ENCODE measurements around the gene EPSTI1.

EPSTI1 gene

DNA sequence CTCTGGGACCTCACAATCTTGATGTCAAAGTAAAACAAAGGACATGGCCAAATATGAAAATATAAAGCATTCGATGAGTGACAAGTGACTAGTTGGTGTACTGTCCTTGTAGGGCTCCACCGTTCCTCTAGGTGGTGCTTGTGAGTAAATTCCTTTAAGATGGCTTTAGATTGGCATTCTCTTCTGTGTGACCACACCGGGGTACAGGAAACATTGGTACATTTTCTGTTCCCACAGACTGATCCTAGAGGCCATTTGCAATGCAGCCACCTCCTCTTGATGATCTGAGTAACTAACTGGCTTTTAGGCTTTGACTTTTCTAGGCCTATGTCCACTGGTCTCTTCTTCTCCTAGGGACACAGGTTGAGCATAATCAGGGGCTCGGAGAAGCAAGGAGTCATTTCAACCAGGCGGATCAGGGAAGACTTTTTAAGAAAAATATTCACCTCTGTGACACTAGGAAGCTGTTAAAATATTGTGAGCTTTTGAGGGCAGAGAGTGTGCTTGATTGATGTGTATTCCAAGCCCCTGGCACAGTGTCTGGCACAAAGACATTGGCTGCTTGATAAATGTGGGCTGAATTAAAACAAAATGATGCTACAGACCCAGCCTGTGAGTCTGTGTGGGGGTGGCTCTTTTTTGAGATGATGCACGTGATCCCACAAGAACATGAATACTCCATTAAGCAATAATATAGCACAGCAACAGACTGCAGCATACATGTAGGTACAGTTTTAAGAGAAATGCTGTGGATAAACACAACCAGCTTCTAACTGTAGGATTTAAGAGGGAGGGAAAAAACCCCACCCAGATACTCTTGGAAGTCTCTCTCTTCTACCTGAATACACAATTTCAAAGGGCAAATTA, 21.0 kb downstream of the EPSTI1 start:
- no peak for DNase-seq

DNA sequence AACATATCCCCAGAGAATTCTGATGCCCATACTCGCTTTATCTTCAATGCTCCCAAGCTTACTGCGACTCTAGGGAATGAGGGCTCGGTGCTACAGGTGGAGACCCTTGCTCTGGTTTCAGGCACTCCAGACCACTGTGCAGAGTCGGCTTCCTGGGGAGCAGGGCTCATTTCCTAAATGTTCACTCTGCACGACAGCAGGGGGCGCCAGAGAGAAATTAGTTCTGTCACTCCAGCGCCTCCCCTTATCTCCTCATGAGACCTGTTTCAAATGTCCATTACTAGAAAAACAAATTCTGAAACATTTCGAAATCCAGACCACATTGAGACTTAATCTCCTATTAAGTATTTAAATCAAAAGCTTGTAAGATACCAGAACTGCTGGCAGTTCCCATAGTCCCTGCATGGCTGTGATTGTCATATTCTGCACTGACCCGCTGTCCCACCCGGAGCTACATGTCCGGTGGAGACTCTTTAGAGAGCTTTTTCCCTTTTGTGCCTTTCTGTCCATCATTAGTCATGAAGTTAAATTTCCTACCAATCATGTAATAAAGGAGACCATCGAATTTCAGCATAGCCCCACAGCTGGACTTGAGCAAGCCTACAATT, 22.4 kb downstream of the EPSTI1 start:
- no peak for DNase-seq

DNA sequence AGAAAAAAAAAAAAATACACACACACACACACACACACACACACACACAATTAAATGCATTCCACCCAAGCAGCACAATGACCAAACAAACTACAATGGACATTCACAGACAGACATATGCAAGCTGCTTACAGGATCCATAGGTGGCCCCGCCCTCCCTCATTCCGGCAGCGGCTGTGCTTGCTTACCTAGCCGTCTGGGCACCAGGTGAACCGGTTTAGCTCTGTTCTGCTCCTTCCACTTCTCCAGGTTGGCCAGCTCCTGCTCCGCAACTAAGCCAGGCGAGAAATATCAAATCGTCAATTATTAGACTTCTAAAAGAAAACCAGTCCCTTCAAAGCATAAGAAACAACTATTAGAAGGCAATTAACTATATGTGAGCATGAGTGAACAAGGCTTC, 23.1 kb downstream of the EPSTI1 start:
- DNase-seq: no peak

DNA sequence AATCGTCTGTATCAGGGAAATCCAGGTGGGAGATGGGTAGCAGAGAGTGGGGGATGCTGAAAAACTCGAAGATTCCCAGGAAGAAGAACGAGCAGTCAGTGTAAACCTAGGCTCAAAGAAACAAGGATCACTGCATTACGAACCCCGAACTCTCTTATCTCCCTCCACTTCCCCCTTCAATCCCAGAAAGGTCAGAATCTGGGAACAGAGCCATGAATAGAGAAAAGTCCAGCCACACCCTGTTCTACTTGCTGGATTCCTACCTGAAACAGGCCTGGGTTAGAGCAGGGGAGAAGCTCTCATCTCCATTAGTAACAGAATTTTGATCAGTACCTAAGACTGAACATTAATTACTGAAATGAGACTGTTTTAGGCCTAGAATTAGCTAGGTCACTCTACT, 24.4 kb downstream of the EPSTI1 start:
- DNase-seq: no peak

DNA sequence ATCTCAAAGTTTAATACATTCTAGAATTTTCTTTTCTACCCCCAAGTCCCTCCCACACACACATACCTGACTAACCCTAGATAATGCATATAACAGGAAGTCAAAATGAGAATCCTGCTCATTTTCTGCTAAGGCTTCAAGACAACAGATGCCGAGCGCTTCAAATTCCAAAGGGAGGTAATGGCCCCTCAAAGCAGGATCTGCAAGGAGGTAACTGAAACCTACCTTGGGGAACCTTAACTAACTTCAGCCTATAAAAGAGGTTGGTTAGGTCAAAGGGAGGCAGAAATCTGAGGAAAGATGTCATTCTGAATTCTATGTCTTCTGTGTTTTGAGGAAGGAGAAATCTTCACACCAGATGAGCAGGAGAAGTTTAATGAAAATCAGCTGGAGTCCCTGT, 26.8 kb downstream of the EPSTI1 start:
- no peak for DNase-seq

DNA sequence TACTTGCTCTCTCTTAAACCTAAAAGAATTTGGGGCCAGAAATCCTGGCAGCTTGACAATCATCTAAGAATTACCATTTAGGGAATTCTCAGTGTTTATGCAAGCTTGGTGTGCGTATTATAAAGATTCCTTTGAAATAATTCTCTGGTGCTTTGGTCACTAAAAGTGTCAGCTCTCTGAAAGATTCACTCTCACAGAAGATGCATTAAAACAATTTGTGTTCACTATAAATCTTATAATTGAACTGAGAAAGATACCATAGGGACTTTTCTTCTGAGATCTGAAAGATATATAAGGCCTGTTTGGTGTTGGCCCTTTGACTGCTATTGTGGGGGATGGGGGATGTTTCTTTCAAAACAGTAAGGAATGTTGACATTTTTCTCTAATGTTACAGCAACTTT, 27.3 kb downstream of the EPSTI1 start:
- DNase-seq: no peak

DNA sequence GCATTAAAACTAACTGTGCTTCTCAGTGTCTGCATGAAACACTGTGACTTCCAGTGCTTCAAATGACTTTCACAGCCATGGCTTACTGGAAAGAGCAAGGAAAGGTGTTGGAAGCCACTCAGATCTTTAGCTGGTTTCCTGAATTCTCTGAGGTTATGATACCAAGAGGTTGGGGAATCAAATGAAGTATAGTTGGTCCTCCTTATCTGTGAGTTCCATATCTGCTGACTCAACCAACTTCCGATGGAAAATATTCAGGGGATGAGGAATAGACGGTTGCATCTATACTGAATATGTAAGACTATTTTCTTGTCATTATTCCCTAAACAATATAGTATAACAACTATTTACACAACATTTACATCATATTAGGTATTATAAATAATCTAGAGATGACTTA, 32.4 kb downstream of the EPSTI1 start:
- DNase-seq: no peak

DNA sequence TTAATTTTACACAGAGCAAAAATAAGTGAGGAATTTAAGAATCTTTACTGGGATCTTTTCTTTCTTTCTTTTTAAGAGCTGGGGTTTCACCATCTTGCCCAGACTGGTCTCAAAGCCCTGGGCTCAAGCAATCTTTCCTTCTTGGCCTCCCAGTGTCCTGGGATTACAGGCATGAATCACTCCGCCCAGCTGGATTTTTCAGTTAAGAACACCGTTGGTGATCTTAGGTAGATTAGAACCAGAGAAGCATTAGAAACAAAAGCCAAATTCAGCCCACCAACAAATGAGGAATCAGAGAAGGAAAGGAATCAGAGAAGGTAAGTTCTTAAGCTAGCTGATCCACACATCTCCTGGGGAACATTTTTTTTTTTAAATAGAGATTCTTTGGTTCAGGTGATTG, 34.2 kb downstream of the EPSTI1 start:
- DNase-seq: no peak

DNA sequence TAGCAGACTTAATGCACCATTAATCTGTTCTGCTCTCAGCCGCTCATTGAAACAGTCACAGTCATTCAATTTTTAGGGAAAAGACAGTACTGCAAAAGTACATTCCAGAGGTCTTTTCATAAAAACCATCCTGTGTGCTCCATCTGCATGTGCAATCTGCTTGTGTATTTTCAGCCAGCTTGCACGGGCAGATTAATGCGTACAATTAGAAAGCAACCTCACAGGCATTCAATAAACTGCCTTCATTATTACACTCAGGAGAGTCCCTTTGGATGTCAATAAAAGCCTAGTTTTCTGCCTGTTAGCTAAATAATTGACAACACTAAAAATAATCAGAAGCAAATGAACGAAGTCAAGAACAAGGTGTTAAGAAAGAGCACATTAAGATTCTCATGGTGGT, 41.9 kb downstream of the EPSTI1 start:
- DNase-seq: no peak

DNA sequence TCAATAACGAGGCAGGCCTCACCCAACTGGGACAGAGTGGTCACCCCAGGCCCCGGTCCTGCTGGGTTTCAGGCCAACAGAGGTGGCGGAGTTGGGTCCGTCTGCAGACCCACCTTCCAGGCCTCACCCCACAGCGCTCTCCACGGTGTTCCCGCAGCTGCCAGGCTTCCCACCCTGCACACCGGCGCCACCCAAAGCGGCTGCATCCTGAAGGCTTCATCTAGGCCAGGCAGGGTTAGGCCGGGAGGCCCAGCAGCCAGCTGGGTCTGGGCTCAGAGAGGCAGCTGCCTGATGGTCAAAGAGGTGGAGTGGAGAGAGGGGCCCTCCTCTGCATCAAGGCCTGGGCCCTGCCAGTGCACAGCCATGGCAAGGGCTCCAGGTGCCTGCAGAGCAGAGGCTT, 44.1 kb downstream of the EPSTI1 start:
- no peak for DNase-seq

DNA sequence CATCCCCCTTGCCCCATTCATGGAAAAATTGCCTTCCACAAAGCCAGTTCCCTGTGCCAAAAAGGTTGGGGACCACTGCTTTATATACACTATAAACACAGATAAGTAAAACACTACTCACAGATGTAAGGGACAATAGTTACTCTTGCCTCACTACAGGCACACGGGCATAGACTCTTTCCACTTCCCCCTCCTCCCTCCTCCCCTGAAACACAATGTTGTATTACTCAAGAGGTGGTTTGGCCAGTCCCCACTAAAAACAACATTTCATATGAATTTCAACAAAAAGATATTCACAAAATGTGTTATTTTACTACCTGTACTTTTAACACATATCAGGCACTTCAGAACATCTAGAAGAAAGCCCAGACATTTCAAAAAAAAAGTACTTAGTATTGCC, 45.1 kb downstream of the EPSTI1 start:
- DNase-seq: no peak

DNA sequence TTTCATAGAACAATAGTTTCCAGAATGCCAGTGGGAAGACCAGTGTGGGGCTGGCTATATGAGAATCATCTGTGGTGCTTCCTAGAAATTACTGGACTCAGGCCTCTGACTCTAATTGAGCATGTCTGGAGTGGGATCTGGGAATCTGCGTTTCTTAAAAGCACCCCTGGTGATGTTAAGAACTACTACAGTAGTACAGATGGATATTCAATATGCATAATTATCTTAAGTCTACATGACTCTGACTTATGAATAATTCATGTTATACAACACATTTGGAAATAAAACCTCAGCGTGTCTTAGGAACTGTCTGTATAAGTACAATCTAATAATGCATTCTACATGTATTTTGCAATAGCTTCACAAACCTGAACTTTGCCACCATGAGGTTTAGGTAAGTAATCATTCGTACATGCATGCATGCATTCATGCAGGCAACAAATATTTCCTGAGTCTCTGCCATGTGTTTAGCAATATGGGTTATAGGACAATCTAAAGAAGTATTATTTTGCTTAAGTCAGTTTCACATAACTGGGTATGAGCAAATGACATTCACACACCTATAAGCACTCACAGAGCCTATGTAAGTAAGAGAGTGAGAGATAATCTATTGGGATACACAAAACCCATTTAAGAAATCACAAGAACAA, 62.0 kb downstream of the EPSTI1 start:
- DNase-seq: no peak

DNA sequence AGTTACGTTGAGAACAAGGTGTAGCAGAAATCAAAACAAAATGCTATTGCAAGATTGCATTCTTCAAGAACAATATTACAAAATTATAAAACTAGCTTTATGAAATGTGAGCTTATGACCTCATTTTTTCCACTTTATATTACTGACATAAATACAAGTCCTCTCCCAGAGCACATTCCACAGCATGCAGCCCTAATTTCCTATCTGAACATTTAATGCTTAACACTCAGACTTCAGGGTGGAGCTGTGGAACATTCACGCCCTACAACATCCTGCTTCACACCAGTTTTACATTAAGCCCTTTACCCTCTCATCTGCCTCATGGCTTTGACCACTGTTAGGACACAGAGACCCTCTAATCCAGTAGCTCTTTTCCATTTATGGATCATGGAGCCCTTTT, 65.5 kb downstream of the EPSTI1 start:
- DNase-seq: no peak

DNA sequence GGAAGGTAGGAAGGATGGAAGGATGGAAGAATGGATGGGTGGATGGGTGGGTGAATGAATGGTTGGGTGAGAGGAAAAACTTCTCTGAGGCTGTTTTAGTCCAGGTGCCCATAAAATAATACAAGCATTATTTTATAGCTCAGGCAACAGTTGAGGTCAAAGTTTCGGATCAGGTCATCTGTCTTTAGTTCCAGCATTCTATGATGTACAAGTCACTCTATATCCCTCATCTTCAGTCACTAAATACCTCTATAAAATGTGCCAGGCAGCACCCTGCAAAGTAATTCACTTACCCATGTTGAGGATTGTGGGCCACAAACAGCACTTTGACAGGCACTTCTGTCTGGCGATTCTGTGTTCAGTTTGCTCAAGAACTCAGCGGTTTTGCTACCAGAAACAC, 66.0 kb downstream of the EPSTI1 start:
- DNase-seq: no peak

DNA sequence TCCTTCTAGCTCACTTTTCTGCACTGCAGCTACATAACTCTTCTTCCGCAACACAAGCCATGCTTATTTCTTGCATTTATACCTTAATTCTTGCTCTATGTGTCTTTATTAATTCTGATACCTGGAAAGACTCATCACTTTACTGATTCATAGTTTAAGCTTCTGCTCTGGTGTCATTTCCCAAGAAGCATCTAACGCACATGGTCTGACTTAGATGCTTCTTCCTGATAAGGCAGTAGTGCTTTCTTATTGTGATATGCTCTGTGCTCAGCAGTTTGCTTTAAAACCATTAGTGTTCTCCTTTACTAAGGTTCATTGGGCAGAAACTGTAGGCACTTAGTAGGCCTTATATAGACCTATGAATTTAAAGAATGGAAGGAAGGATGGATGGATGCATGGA, 66.4 kb downstream of the EPSTI1 start:
- no peak for DNase-seq

DNA sequence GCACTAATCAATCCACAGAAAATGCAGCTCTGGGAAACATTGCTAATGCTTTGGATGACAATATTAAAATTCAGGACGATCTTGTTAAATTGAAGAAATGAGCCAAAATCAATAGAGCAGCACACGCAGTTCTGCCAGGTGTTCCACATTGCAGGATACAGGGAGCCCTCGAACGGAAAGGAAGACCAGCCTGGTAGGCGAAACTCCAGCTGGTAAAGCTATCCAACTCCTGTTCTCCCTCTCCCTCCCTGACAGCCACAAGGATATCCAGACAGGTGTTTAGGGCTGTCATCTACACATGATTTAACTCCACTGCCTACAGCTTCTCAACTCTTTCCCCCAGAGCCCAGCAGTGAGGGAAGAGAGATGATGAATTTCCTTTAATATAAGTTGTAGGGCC, 67.7 kb downstream of the EPSTI1 start:
- DNase-seq: no peak

DNA sequence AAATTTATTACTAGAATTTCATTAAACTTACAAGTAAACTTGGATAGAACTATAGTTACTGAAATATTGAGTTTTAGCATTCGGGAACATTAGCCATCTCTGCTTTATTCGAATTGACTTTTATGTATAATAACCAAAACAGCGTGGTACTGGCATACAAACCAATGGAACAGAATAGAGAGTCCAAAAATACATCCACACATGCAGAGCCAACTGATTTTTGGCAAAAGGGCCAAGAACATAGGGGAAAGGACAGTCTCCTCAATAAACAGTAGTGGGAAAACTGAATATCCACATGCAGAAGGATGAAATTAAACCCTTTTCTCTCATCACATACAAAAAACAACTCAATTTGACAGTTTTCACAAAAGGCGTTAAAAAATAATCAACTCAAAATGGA, 84.3 kb downstream of the EPSTI1 start:
- DNase-seq: no peak

DNA sequence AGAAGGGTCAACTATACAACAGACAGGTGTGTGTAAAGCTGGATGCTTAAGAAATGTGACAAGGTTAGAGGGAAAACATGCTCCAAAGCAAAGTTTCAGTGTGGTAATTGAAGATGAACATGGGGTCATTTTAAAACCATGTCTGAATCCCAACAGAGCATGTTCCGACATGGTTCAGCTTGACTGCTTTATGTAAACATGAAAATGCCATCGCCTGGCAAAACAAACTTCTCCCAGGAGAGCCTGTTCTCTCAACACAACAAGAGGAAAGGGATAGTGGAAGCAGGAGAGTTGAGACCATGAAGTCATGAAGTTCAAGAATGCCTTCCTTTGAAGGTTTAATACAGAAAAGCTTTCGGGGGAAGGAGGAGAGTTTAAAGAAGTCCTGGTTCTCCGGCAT, 85.8 kb downstream of the EPSTI1 start:
- no peak for DNase-seq

DNA sequence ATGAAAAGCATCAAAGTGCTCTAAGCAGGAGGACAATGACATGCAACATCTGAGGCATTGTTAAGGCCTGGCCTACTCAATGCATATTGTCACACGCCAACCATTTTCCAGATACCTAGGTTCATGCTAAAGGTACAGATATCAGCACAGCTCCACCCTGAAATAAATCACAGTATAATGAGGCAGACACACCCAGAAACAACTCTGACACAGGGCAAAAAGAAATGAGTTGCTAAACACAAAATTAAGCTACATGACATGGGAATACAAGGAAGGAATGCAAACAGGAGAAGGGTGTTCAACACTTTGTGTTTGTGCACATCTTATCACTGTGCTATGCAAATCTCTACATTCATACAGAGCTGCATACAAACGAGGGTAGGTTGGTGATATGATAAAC, 86.5 kb downstream of the EPSTI1 start:
- DNase-seq: no peak

DNA sequence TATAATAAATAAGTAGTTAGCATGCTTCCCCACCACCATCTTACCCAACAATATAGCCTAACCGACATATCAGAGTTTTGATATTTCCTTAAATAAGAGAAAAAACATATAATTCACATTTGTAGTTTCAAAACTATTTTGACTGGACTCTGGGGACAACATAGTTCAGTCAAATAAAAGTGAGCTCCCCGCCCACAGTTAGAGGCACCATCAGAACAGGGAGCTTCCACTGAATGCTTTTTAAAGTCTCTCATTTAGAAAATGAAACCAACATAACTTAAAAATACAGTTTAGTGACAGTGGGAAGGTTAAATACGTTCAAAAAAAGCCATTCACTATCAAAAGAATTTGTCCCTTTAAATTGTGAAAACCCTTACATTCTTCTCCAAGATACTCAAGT, 92.8 kb downstream of the EPSTI1 start:
- no peak for DNase-seq

DNA sequence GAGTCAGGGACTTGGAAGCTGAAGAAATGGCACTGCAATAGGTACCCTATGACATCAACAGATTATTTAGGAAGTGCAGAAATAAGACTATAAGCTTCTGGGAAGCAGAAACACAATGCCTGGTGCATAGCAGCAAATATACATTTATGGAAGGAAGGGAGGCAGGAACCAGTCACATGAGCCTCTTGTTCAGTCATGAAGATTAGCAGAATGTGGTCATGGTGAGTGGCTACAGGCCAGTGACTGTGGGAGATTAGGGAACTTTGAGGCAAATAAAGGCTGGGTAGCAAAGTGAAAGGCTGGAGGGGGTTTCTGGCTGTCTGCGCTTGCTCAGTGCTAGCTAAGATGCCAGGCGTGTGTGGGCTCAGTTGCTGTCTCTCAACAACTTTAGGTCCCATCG, 96.3 kb downstream of the EPSTI1 start:
- DNase-seq: no peak

DNA sequence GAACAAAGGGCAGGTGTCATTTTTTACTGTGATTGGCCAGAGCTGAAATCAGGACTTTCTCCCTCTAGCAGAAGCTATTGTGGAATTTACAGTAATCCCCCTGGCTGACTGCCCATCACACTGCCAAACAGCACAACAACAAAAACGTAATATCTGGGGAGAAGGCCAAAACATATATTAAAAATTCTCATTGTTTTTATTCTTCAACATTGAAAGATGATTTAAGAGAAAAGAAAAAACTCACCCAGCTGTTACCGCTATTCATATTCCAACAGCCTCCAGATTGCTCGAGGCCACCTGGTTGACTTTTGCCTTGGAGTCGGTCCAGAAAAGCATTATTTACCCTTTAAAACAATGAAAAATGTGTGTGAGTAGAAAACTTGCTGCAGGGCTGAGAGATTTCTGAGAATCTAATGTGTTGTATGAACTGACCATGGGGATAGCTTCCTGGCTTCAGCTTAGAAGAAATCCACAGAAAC, 97.2 kb downstream of the EPSTI1 start:
- DNase-seq: no peak

DNA sequence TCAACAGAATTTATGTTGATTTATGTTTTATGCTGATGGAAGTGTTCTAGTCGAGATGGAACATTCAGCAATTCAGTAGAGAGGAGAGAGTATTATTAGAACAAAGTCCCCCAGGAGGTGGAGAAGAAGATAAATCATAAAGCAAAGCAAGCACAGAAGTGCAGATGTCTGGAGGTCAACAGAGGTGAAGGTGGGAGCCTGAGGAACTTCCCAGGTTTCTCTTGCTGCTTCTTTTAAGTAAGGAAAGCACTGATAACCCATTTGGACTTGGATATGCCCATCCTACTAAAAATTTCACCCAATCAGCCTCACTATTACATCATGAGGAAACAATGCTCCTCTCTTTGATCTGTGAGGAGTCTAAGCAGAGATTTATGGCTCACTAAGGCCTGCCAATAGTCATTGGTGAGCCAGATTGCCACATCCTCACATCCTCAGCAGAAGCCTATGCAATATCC, 98.8 kb downstream of the EPSTI1 start:
- DNase-seq: no peak

DNA sequence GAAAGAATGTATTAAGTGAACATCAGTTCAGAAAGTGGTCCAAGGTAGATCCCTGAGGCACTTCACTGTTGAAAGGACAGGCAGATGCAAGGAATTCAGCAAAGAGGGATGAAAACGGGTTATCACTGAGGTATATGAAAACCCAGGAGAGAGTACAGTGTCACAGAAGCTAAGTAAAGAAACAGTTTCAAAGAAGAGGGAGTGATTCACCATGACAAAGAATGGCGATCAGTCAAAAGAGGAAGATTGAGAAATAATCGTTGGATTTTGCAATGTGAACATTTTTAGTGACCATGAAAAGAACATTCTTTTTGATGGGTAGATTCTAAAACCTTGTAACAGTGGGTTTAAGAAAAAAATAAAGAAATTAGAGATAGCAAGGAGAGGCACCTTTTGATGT, 99.3 kb downstream of the EPSTI1 start:
- DNase-seq: no peak

Data from activated gamma-delta T cell (primary cell).